ENCODE results near the gene TMEM107.

TMEM107 gene

DNA sequence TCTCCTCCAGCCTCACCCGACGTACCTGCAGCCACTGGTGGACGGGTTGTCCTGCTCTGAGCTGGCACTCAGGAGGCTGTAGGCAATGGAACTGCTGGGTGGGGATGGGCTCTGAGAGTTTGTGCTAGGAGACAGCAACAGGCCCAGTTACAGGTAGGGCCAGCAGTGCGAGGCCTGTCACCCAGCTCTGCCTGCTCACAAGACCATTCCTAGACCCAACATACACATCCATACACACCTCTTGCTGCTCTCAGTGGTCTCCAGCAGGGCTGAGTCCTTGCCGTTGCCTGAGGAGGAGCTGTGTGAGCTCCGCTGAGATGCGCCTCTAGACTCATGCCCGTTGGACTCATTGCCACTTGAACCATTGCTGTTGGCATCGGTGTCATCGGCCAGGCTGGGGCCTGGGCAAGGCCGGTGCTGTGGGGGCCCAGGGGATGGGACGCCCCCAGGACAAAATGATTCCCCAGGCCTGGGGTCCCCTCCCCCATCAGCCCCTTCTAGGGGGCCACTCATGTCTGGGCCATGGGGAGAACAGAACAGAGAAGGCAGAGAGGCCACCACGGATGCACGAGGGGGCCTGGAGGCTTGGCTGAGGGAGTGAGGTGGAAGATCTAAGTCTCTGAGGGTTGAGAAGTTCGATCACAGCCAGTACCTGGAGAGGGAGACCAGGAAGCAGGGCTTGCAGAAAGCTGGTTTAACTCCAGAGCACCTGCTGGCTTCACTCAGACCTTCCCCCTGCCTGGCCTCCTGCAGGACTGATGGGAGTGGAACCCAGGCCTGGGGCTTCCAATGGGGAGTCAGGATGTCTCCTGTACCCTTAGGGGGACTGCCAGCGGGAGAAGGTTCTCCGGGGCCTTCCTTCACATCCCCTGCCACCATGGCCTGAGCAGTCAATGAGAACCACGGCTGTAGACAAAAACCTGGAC, 25.7 kb downstream of the TMEM107 start:
- DNase-seq (ENCODE audit: low read depth): no peak

DNA sequence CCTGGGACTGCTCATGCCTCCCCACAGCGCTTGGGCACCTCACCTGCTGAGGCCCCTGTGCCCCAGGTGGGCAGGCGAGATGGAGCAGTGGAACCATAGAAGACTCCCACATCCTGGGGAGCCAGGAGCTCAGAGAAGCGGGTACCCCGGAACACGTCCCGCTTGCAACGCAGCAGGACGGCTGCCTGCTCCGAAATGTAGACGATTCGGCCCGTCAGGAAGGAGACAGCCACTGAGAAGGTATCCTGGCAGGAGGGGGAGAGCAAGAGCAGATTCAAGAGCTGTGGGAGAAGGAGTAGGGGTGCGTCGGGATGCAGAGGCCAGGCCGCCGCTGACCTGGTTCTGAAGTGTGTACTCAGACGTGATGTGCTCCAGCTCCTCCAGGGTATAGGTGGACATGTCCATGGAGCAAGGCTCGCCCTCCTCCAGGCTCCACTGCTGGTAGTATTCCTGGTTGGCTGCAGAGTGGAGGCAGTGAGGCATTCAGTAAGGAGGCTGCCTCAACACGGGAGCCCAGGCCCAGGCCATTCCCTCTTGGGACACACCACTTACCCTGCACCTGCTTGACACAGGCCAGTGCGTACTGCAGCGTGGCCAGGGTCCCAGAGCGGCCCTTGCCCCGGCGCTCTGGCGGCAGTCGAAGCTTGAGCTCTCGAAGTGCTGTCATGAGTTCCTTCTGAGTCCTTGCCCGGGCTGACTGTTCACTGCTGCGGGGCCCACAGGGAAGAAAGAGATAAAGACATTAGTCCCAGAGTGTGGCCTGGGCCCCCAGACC, 26.6 kb downstream of the TMEM107 start:
- no peak for DNase-seq (ENCODE audit: low read depth)

DNA sequence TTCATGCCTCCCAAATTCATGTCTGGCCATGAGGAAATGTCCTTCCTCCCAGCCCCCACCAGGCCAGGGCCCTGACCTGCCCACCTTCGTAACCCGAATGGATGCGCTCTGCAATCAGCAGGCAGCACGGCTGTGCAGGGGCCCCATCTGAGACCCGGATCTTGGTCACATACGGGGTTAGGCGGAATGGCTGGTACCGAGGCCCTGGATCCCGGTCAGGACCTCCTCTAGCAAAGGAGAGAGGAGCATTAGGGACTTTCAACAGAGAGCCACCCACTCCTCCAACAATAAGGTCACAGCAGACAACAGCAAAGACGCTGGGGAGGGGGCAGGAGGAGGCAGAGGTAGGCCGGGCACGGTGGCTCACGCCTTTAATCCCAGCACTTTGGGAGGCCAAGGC, 27.6 kb downstream of the TMEM107 start:
- no peak for DNase-seq (ENCODE audit: low read depth)

DNA sequence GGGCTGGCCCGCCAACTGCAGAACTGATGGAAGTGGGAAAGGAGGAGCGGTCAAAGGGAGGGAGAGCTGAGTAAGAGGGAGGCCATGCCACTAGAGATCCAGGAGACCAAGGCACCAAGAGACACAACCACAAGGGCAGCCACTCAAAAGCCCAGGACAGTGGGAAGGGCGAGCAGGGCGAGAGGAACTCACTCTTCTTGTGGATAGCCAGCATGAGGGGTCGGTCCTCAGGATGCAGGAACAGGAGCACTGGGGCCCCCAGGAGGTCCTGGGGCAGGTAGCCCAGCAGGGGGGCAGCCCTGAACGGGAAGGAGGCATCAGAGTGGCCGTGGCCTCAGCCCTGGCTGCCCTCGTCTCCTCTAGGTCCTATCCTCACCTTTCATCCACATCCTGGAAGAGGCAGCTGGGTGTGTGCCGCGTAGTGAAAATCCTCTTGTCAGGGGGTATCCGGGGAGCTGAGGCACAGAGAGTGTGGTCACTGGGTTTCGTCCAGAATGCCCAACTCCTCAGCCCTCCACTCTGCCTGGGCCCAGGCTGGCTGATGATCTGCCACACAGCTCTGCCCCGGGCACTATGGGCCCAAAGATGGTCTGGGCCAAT, 28.3 kb downstream of the TMEM107 start:
- DNase-seq (ENCODE audit: low read depth): no peak

DNA sequence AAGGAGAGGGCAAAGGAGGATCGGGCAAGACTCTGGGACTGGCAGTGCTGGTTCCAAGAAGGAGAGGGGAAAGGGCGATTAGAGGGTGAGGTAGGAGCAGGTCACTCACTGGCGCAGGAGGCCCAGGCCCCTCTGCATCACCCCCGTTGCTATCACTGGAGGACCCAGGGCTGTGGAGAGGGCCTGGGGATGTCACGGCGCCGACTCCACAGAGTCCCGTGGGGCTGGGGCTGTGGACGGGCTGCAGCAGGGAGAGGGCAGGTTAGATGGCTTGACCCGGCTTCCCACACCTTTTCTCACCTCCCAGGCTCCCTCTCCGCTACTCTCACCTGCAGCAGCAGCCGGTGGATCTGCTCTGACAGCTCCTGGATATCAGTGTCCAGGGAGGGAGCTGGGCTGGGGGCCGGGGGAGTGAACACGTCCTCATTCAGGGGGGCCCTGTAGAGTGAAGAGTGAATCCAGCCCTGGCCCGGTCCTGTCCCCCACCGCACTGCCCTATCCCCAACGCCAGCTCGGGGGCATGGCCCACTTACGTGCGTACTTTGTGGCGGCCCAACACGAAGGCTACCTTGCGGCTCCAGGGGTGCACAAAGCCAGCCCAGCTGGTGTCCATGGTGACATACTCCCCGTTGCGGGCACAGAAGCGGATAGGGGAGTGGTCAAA, 28.9 kb downstream of the TMEM107 start:
- no peak for DNase-seq (ENCODE audit: low read depth)

DNA sequence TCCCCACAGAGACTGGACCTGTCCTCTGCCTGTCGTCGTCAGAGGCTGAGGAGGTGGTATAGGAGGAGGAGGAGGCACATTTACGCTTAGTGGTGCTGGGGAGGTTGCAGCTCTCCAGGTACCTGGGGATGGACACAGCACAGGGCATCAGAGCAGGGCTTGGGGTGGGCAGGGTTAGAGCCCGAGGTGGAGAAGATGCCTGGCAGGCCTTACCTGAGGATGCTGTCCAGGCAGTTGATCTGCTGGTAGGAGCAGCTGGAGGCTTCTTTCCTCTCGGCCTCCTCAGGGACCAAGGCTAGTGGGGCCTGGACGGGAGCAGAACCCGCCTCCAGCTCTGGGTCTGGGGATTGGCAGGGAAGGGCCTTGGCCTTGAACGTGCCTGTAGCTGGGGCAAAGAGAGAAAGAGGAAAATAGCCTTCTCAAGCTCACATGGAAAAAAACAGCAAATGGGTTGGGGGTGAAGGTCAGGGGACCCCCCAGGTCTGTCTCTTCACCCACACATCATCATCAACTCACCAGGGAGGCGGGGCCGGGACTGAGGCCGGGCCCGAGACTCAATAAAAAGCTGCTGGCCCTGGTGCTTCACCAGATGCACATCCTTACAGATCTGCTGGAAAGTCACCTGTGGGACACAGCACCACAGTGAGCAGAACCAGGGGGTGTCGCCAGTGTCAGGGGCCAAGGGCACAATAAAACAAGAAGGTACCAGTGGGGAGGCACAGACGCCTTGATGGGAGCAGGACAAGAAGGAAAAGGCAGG, 29.6 kb downstream of the TMEM107 start:
- DNase-seq (ENCODE audit: low read depth): no peak

DNA sequence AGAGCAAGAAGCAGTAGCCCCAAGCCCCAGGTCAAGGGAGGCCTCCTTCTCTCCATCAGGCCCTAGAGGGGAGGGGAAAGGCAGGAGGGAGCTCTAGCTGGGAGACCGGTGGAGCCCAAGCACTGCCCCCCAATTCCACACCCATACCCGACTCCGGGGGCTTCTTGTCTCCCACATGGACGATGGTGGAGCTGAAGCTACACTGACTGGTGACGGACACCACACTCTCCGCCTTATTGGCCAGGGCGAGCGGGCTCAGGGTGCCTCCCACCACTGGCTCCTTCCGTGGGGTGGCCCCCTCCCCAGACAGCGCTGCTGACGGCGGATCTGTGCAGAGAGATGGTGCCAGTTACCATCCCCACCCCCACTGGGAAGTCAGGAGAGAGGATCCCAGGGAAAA, 30.4 kb downstream of the TMEM107 start:
- DNase-seq (ENCODE audit: low read depth): no peak

DNA sequence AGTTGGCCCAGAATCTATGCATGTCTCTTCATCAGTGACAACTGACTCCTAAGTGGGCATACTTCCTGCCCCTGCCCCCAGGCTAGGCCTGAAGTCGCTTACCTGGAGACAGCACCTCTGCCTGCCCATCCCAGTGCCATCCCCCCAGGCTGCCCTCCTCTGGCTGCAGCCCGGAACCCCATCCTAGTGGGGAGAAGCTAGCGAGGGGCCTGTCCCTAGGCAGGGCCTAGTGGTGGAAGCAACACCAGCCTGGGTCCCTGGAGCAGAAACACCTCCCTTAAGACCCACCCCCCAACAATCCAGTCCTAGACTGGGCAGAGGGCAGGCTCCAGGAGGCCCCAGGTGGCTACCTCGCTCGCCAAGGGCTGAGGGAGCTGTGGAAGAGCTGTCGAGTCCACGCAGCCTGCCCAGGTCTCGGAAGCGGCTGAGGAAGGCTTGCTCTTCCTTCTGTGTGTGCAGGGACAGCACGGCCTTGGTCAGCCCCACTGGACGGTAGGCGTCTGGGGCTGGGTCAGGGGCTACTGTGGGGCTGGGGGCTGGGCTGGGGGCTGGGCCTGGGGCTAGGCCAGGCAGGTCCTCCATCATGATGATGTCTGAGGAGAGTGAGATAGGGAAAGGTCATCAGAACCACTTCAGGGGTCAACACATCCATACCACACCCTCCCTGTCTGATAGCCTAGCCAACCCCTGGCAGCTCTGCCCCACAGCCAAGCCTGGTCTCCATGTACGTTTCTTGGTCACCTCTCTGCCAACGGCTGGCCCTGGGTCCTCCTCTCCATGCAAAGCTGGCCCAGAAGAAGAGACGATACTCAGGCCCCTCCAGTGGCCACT, 31.6 kb downstream of the TMEM107 start:
- no peak for DNase-seq (ENCODE audit: low read depth)

DNA sequence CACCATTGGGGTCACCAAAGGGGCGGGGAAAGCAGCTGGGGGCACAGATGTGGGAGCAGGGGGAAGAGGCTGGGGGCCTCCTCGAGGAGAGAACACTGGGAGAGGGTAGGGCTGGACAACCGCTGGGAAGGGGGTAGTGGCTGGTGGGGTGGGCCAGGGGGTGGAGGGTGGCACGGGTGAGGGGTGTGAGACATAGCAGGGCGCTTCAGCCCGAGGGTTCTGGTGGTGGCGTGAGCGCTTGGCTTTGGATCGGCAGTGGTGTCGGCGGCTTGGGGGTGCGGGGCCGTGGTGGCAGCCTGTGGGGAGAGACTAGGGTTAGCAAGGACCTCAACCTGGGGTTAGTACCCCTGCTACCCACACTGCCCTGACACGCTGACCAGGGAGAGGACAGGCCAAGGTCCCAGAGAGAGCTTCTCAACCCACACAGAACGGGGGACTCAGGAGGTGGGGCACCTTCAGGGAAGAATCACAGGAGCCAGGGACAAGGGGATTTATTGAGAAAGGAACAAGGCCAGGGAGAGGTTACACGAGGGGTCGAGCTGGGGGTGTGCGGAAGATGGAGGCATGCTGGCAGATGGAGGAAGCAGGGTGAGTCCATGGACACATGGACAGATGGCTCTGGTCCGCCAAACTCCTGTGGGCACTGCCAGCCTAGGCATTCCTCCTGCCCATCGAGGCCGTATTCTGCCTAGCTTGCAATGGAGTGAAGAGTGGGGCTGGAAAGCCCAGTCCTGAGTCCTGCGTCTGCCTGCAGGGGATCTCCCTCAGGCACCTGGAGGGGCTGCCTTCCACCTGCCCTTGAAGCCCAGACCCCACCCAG, 32.4 kb downstream of the TMEM107 start:
- DNase-seq (ENCODE audit: low read depth): no peak

DNA sequence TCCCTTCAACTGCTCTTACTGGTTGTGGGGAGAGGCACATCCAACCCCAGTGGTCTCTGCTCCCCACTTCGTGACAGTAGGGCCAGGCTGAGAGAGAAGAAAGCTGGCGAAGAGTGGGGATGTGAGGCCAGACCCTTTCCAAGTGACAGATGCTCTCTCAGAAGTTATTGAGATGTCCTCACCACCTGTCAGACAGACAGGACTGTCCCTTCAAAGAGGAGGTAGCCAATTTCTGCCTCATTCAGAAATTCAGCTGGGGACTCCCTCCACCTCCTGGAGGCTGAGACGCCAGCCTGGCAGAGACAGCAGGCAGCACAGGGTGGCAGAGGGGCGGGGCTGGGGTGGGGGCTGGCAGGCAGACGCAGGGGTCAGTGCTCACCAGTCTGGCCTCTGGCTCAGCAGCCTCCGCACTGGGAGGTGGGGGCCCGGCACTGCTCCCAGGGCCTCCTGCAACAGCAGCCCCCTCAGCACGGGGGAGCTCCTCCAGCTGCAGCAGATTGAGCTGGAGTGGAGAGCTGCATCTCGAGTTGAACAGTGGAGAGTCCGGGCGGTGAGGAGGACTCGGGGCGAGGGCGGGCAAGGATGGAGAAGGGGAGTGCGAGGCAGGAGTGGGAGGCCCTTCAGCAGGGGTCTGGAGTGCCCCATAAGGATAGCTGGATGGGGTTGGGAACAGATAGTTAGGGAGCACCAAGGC, 33.1 kb downstream of the TMEM107 start:
- DNase-seq (ENCODE audit: low read depth): no peak

DNA sequence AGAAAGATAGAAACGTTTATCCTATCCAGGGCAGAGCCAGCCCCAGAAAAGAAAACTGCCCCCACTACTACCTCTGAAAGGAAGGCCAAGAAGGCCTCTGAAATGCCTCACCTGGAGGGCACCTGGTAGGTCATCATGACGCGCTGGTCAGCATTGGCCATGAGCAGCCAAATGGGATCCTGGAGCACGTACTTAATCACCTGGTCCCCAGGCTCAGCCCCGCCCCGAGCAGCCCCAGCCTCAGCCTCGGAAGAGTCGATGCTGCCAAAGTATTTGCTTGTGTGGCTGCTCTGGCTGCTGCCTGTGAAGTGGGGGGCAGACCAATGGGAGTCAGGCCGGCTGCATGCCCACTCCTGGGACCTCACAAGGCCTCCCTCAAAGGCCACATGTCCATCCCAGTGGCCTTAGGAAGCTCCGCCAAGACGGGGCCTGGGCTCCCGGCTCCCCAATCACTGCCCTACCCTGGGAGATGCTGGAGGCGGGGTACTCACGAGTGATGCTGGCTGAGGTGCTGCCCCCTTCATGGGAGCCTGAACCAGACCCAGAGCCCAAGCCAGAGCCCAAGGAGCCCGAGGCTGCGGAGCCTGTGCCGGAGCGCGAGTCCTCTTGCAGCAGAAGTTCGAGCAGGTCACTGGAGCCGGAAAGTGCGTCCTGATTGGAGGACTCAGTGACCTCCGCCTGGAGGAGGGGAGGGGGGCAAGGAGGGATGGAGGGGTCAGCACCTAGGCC, 33.9 kb downstream of the TMEM107 start:
- DNase-seq (ENCODE audit: low read depth): no peak

DNA sequence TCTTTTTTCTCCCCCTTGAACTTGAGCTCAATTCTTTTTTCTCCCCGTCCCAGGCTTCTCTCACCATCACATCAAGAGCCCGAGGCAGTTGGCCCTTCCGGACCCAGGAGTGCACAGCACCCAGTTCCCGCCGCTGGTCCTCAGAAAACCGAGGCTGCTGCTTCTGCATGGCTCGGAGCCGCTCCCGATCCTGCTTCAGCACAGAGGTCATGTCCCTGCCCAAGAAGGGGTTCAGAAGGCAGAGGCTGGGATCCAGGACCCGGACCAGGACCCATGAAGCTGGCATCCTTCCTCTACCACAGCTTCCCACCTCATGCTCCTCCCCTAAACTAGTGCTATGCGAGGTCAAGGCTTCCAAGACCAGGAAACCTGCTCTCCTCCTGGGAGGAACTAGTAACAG, 34.4 kb downstream of the TMEM107 start:
- DNase-seq (ENCODE audit: low read depth): no peak

DNA sequence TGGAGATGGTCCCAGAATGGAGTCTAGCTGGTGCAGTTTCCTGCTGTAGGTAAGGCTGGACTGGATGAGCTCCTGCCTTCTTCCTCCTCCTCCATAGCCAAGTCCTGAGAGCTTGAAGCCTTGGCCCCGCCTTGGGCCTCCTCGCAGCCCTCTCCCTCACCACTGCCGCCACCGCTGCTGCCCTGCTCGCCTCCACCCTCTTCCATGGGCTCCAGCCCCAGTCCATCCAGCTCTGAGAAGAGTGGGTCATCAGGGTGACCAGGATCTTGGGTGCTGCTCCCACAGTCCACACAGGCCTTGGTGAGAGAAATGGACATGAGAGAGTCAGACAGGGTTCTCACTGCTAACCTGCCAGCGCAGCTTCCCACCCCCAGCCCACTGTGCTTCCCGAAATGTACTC, 35.1 kb downstream of the TMEM107 start:
- DNase-seq (ENCODE audit: low read depth): no peak

DNA sequence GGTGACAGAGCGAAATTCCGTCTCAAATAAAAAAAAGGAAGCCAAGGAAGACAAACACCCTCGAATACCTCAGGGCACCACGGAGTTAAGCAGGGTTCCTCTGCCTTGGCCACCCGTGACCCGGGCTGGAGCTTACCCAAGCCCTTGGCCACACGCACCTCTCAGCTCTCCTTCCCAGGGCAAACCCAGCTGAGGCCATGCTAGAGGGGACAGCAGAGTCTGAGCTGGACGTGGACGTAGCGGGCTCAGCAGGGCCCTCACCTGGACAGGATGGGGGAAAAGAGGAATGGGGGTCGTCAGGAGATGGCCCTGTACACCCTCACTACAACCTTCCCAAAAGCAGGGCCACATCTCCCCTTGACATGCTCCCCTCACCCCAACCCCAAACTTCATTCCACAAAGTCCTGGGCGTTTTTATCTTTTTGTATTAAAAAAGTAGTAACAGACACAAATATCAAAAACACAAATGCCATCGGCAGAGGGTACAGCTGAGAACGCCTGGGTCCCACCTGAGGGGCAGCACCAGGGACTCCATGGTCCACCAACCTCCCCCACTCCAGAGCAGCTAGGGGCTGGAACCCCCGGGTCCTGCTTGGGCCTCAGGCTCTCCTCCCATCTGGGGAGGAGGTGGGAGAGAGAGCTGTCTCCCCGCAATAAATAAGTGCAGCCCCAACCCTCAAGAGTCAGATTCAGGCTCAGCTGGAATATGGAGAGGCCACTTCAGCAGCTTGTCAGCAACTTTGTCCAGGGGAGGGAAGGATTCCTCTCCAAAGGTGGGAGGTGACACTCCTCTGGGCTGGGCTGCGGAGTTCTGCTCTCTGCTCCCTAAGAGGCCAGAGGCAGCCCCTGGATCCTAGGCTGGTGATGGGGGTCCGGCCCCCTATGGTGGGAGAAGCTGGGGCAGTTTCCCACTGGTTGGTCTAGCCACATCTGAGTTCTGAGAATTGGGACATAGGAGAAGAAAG, 35.8 kb downstream of the TMEM107 start:
- no peak for DNase-seq (ENCODE audit: low read depth)

DNA sequence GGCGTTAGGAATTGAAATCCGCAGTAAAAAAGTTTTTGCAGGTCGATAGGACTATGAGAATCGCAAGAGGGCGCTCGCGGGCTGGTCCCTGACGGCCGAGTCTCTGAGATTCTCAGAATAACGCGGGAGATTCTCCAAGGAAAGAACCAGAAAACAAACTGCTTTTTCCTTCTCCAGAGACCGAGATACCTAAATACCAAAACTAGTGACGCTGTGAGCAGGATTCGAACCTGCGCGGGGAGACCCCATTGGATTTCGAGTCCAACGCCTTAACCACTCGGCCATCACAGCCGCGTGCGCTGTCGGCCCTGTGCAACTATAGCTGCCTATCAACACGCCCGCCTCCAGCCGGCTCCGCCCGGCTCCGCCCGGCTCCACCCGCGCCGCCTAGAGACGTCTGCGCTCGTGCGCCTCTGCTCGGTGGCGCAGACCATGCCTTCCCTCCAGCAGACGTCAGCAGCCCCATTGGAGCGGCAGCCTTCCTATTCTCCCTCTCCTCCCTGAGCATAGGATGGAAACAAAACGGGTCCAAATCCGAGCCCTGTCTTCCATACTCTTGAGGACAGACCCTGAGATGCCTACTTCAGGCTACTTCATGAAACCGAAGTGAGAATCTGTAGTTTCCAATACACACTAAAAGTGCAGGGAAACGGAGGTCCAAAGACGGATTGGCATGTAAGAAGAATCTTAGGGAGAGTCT, 37.4 kb downstream of the TMEM107 start:
- DNase-seq (ENCODE audit: low read depth): peak; percentile 97

DNA sequence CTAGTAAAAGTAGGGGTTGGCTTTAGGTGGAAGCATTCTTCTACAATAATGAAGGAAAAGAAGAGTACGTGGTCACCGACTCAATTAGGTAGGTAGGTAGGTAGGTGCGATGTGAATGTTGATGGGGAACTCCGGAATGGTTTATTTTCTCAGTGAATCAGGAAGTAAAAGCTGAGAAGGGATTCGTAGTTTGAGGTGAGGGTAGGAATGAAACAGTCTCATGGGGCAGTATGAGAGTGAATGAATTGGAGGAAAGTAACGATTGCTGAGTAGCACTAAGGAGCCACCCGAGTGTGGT, 37.9 kb downstream of the TMEM107 start:
- DNase-seq (ENCODE audit: low read depth): no peak
